Fibroblast of pulmonary artery (primary cell): ENCODE measurements around the gene PMEPA1.

Source experiments
- DNase-seq: peaks from one replicate; pipeline ENCODE4 v3.0.0-alpha.2; 2010; ENCODE audit warnings: low read depth
- H3K4me3 ChIP-seq: replicated peaks from 2 replicates; pipeline ENCODE4 v1.5.1; 2011; ENCODE audit warnings: low read depth, mild to moderate bottlenecking, control low read depth, low read length, moderate library complexity
- CTCF ChIP-seq: IDR thresholded peaks from 2 replicates; pipeline ENCODE4 v1.5.1; 2011; ENCODE audit warnings: mild to moderate bottlenecking, control low read depth, low read length, inconsistent platforms; ENCODE audit errors: missing control alignments

PMEPA1 gene

GRCh38 chr20:57727863-57728262 lies 18.0 kb upstream of the PMEPA1 start:
- no peak overlapping the region for H3K4me3 ChIP-seq
- no peak for TF ChIP-seq CTCF

GRCh38 chr20:57725636-57726035 lies 15.8 kb upstream of the PMEPA1 start:
- TF ChIP-seq CTCF: no peak
- no peak for DNase-seq
- H3K4me3 ChIP-seq: no peak overlapping the region

More at GRCh38 chr20:57727863-57728262, 18.0 kb upstream of the PMEPA1 start:
- DNase-seq: no peak

GRCh38 chr20:57724610-57725405 lies 15.0 kb upstream of the PMEPA1 start:
- DNase-seq: no peak
- no peak overlapping the region for H3K4me3 ChIP-seq
- TF ChIP-seq CTCF: no peak

- no peak for DNase-seq
- H3K4me3 ChIP-seq: no peak overlapping the region
- no peak for TF ChIP-seq CTCF
These were observed 14.0 kb upstream of the PMEPA1 start for GRCh38 chr20:57723816-57724215.

GRCh38 chr20:57719951-57720350 lies 10.1 kb upstream of the PMEPA1 start:
- TF ChIP-seq CTCF: no peak
- DNase-seq: no peak
- H3K4me3 ChIP-seq: no peak overlapping the region

- peak; percentile 97 for DNase-seq
- peak overlapping the region; percentile 31 for H3K4me3 ChIP-seq
- no peak for TF ChIP-seq CTCF
These were observed 8.7 kb upstream of the PMEPA1 start for GRCh38 chr20:57718490-57719009.

GRCh38 chr20:57717797-57718196 lies 8.0 kb upstream of the PMEPA1 start:
- no peak for TF ChIP-seq CTCF
- no peak for DNase-seq
- H3K4me3 ChIP-seq: no peak overlapping the region
